ENCODE data around the gene CACNB3.

DNA sequence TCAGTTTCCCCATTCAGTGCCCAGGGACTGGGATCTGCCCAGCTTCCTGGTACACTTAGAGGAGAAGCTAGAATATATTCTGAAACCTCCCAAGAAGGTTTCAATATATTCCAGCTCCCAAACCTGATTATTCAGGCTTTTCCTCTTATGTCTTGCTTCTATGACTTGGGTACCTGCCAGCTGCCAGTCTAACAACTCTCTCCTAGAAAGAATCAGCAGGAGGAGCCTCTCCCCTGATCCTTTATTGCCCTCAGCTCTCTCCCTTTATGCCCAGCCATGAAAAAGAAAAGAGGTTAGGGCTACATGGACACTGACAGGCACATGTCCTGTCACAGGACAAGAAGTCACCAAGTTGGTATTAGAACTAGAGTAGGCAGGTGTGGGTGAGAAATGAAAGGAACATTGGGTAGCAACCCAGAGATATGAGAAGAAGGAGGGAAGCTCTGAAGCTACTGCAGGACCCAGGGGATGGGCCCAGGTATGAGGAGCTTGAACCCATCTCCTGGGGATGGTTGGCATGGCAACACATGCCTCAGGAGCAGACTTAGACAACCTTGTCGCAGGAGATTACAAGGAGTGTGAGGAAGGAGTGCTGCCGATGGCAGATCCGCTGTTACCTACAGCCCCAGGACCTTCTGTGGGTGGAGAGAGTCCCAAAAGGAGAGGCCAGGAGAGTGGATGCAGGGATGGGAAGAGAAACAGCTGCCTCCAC, 2.0 kb upstream of the CACNB3 start:
- TF ChIP-seq, protein P1, sequence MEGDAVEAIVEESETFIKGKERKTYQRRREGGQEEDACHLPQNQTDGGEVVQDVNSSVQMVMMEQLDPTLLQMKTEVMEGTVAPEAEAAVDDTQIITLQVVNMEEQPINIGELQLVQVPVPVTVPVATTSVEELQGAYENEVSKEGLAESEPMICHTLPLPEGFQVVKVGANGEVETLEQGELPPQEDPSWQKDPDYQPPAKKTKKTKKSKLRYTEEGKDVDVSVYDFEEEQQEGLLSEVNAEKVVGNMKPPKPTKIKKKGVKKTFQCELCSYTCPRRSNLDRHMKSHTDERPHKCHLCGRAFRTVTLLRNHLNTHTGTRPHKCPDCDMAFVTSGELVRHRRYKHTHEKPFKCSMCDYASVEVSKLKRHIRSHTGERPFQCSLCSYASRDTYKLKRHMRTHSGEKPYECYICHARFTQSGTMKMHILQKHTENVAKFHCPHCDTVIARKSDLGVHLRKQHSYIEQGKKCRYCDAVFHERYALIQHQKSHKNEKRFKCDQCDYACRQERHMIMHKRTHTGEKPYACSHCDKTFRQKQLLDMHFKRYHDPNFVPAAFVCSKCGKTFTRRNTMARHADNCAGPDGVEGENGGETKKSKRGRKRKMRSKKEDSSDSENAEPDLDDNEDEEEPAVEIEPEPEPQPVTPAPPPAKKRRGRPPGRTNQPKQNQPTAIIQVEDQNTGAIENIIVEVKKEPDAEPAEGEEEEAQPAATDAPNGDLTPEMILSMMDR (IDR thresholded peaks at IDR 0.05): no peak
- TF ChIP-seq EZH2phosphoT487 (IDR thresholded peaks at IDR 0.05): no peak

Data from neural progenitor cell (in vitro differentiated cells).